Stomach (tissue), 4 donors: ENCODE measurements around the gene MAJIN.

Source experiments
- POLR2A ChIP-seq, 4 donors: fragments of 450-650 bp; IDR thresholded peaks; one replicate each; pipeline ENCODE4 v1.6.1; 2016; ENCODE audit warnings: antibody characterized with exemption in 4 of 4, control low read depth in 2 of 4, mild to moderate bottlenecking in 1 of 4, moderate library complexity in 1 of 4
- POLR2AphosphoS5 ChIP-seq, 3 donors: sonication (generic); formaldehyde crosslinking; IDR thresholded peaks; one replicate each; pipeline ENCODE4 v1.6.1; 2016; ENCODE audit warnings: antibody characterized with exemption in 3 of 3
- TF ChIP-seq, protein P1 (sequence below), 7 experiments: fragments of 450-650 bp in 4 of 7; fragments of 200-600 bp in 3 of 7; sonication (generic) in 3 of 7; IDR thresholded peaks; one replicate each; pipeline ENCODE4 v1.5.1; 2016 to 2019; ENCODE audit warnings: antibody characterized with exemption in 7 of 7, control low read depth in 2 of 7, mild to moderate bottlenecking in 1 of 7

DNA sequence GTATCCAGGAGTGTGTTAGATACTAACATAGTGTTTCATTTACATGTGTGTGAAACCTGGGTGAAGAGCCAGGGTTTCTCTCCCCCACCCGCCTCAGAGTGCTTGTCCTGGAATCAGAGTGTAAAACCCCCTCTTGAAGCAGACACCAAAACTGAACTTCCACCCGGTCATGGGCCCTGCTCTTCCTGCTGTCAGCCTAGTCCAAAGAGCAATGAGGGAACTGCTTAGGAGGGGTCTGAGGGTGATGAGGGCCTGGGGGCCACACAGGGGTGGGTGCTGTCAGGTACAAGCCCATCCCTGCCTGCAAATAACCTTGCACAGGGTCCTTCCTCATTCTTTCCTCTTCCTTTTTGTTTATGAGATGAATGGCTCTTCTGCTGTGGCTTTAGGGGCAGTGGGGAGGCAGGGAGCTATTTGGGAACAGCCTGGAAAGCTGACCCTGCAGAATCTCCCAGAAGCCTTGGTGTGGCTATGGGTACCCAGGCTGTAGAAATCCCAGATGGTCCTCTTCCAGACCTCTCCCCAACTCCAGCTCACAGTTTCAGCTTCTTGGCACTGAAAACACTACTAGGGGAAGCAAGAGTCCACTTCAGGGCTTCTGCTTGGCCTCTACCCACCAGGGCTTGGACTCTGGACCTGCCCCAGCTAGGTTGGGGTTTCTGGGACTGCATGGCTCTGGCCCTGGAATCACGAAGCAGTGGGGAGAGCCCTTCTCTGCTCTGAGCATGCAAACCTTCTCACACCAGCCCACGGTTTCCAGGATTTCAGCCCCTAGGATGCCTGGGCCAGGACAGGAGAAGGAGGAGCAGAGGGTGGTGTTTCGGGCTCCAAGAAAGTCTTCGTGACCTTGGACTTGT lies 16.3 kb upstream of the MAJIN start:
- TF ChIP-seq POLR2A (IDR thresholded peaks at IDR 0.05) (no peak), POLR2AphosphoS5 (IDR thresholded peaks at IDR 0.05) (no peak)
- TF ChIP-seq, protein P1, sequence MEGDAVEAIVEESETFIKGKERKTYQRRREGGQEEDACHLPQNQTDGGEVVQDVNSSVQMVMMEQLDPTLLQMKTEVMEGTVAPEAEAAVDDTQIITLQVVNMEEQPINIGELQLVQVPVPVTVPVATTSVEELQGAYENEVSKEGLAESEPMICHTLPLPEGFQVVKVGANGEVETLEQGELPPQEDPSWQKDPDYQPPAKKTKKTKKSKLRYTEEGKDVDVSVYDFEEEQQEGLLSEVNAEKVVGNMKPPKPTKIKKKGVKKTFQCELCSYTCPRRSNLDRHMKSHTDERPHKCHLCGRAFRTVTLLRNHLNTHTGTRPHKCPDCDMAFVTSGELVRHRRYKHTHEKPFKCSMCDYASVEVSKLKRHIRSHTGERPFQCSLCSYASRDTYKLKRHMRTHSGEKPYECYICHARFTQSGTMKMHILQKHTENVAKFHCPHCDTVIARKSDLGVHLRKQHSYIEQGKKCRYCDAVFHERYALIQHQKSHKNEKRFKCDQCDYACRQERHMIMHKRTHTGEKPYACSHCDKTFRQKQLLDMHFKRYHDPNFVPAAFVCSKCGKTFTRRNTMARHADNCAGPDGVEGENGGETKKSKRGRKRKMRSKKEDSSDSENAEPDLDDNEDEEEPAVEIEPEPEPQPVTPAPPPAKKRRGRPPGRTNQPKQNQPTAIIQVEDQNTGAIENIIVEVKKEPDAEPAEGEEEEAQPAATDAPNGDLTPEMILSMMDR (IDR thresholded peaks at IDR 0.05): no peak
